Measurements from ENCODE around the gene CLNS1A.

- TF ChIP-seq CTCF (IDR thresholded peaks at IDR 0.05) (no peak), POLR2A (IDR thresholded peaks at IDR 0.05) (no peak)
These were observed 47.3 kb downstream of the CLNS1A start for GRCh38 chr11:77590194-77590782.
